Omental fat pad (tissue), 4 donors: ENCODE measurements around the gene PLAA. TPM values are rescaled to one million over a fixed set of nuclear protein-coding genes. Genes with fewer than 3 reads are reported as not detected.

Experiments
- ATAC-seq: fragments of 150-250 bp; one replicate; pipeline ENCODE4 v1.9.1; 2016; ENCODE audit warnings: mild to moderate bottlenecking, moderate library complexity; ENCODE audit not compliant: low FRiP score
- DNase-seq: peaks from one replicate; pipeline ENCODE4 v3.0.0-alpha.2; 2019; ENCODE audit warnings: low spot score
- total RNA-seq, 4 donors: library from RNA; depleted of rRNA; stranded (reverse); fragments of >200 nt; gene quantifications; one replicate each; pipeline ENCODE4 v1.1.0, GENCODE V29; 2016
- TF ChIP-seq, protein P1 (sequence below), 3 donors: fragments of 450-650 bp; IDR thresholded peaks; one replicate each; pipeline ENCODE4 v1.5.1; 2016 to 2017; ENCODE audit warnings: antibody characterized with exemption in 3 of 3, mild to moderate bottlenecking in 3 of 3, moderate library complexity in 2 of 3

The PLAA gene
- total RNA-seq, 4 donors from 2014 or later, result 20.4 to 35.1 (median 22.2) TPM

- TF ChIP-seq, protein P1, sequence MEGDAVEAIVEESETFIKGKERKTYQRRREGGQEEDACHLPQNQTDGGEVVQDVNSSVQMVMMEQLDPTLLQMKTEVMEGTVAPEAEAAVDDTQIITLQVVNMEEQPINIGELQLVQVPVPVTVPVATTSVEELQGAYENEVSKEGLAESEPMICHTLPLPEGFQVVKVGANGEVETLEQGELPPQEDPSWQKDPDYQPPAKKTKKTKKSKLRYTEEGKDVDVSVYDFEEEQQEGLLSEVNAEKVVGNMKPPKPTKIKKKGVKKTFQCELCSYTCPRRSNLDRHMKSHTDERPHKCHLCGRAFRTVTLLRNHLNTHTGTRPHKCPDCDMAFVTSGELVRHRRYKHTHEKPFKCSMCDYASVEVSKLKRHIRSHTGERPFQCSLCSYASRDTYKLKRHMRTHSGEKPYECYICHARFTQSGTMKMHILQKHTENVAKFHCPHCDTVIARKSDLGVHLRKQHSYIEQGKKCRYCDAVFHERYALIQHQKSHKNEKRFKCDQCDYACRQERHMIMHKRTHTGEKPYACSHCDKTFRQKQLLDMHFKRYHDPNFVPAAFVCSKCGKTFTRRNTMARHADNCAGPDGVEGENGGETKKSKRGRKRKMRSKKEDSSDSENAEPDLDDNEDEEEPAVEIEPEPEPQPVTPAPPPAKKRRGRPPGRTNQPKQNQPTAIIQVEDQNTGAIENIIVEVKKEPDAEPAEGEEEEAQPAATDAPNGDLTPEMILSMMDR (IDR thresholded peaks at IDR 0.05), result no peak
- DNase-seq (no peak), ATAC-seq (no peak)
Measured at GRCh38 chr9:26935847-26936246, 11.2 kb downstream of the PLAA start.

DNA sequence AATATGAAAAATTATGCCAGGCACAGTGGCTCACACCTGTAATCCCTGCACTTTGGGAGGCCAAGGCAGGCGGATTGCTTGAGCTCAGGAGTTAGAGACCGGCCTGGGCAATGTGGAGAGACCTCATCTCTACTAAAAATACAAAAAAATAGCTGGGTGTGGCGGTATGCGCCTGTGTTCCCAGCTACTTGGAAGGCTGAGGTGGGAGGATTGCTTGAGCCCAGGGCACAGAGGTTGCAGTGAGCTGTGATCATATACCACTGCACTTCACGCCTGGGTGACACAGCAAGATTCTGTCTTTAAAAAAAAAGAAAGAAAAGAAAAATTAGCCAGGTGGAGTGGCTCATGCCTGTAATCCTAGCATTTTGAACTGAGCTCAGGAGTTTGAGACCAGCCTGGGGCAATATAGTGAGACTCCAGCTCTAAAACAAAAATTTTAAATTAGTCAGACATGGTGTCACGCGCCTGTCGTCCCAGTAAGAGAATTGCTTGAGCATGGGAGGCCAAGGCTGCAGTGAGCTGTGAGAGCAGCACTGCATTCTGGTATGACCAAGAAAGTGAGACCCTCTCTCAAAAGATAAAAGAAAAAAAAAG, 18.0 kb downstream of the PLAA start:
- DNase-seq, result no peak
- ATAC-seq, result no peak
- TF ChIP-seq, protein P1 (IDR thresholded peaks at IDR 0.05), result no peak

- ATAC-seq (no peak), DNase-seq (no peak)
- TF ChIP-seq, protein P1 (IDR thresholded peaks at IDR 0.05), result no peak
Measured at GRCh38 chr9:26925609-26926008, 21.4 kb downstream of the PLAA start.

DNA sequence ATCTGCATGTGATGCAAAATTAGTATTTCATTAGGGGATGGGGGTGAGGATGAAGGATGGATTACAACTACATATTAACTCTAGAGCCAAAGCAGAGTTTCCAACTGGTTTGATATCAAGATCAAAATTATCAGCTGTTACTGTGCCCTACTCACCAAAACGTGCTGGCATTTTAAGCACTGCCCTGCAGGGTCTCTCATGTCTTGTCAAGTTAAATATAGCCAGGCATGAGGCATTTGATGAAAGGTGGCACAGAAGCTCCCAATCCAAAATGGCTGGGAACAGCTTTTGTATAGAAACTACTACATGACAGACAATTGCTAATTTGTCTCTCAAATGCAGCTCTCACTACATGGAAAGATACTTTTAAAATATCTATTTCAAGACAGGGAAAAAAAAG, 27.3 kb downstream of the PLAA start:
- DNase-seq (no peak), ATAC-seq (no peak)
- TF ChIP-seq, protein P1 (IDR thresholded peaks at IDR 0.05), result no peak

DNA sequence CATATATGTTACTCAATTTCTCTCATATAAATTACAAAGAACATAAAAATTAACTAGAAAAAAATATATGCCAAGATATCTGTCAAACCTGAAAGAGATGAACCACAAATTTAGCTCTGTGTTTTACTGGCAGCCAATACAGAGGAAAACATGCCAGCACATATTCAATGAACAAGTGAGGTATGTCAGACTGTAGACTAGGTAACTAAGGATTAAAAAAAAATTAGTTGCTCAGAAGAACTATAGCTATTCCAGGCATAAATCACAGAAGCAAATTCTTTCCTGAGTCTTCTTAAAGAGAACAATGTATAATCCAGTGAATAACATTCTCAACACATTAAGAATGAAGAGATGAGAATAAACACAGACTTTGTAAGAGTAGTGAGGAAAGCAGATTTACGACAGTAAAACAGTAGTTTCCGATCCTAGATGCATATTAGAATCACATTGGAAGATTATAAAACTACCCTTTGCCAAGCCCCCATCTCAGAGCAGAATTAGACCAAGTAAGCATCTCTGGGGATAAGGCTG, 33.8 kb downstream of the PLAA start:
- DNase-seq (no peak), ATAC-seq (no peak)
- TF ChIP-seq, protein P1 (IDR thresholded peaks at IDR 0.05), result no peak

GRCh38 chr9:26904671-26905070, 42.4 kb downstream of the PLAA start:
- TF ChIP-seq, protein P1 (IDR thresholded peaks at IDR 0.05), result no peak
- ATAC-seq (no peak), DNase-seq (no peak)

DNA sequence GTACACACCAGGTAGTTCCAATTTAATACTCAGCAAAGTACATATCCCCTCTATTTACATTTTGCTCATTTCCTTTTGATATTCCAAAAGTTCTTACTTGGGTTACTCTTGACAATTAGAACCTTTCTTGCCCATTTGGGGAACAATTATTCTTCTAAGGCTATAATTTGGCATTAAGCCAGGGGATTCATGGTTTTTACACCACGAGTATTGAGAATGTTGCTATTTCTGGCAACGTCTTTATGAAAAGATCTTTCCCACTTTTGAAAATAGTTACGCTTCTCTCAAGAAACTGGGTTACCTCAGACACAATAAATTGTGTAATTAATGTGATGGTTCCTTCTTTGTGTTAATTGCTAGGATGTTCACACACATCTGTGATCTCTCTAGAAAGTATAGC, 43.0 kb downstream of the PLAA start:
- DNase-seq (no peak), ATAC-seq (no peak)
- TF ChIP-seq, protein P1 (IDR thresholded peaks at IDR 0.05), result no peak
